Peyer's patch (tissue), 4 donors: ENCODE measurements around the gene EPC2.

ENCODE experiments used
- POLR2A ChIP-seq, 2 donors: fragments of 450-650 bp; IDR thresholded peaks; one replicate each; pipeline ENCODE4 v1.5.1; 2017; ENCODE audit warnings: antibody characterized with exemption in 2 of 2, mild to moderate bottlenecking in 2 of 2, moderate library complexity in 2 of 2
- TF ChIP-seq, protein P1 (sequence below), 6 experiments: fragments of 450-650 bp in 4 of 6; fragments of 200-600 bp in 2 of 6; sonication (generic) in 1 of 6; IDR thresholded peaks; one replicate each; pipeline ENCODE4 v1.5.1; 2017 to 2019; ENCODE audit warnings: antibody characterized with exemption in 6 of 6, mild to moderate bottlenecking in 3 of 6, moderate library complexity in 1 of 6

DNA sequence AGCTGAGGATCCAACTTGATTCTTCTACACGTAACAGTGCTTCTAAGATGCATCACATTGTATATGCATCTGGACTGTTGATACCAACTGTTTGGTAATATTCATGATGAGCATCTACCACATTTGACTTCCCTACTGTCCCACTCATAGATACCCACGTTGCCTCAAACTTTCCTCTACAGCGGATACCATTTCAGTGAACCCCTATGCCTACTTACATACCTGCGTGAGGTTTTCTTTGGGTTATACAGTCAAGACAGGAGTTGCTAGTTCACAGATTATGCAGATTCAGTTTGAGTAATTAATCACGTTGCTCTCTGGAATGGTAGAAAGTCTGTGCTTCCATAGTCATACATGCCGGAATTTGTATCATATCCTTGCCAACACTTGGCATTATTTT lies 40.0 kb downstream of the EPC2 start:
- TF ChIP-seq, protein P1, sequence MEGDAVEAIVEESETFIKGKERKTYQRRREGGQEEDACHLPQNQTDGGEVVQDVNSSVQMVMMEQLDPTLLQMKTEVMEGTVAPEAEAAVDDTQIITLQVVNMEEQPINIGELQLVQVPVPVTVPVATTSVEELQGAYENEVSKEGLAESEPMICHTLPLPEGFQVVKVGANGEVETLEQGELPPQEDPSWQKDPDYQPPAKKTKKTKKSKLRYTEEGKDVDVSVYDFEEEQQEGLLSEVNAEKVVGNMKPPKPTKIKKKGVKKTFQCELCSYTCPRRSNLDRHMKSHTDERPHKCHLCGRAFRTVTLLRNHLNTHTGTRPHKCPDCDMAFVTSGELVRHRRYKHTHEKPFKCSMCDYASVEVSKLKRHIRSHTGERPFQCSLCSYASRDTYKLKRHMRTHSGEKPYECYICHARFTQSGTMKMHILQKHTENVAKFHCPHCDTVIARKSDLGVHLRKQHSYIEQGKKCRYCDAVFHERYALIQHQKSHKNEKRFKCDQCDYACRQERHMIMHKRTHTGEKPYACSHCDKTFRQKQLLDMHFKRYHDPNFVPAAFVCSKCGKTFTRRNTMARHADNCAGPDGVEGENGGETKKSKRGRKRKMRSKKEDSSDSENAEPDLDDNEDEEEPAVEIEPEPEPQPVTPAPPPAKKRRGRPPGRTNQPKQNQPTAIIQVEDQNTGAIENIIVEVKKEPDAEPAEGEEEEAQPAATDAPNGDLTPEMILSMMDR (IDR thresholded peaks at IDR 0.05), result no peak
- TF ChIP-seq POLR2A (IDR thresholded peaks at IDR 0.05), result no peak
